IPS-18a (cell line): ENCODE measurements around the gene CDC42.
"Not testable (repeated sequence)": the region's sequence is repeated elsewhere in the genome, so short reads cannot be mapped to it uniquely, and the experiment has no call there.

Experiments
- H3K27ac ChIP-seq: one replicate; pipeline ENCODE4 v1.5.1; 2013; ENCODE audit warnings: low read length
- H3K27me3 ChIP-seq: one replicate; pipeline ENCODE4 v1.6.1; 2013; ENCODE audit warnings: mild to moderate bottlenecking, low read length; ENCODE audit not compliant: control insufficient read depth, insufficient read depth
- H3K36me3 ChIP-seq: one replicate; pipeline ENCODE4 v1.6.1; 2013; ENCODE audit warnings: low read depth, low read length; ENCODE audit not compliant: control insufficient read depth
- H3K4me1 ChIP-seq: one replicate; pipeline ENCODE4 v1.6.1; 2013; ENCODE audit warnings: low read depth, low read length; ENCODE audit not compliant: control insufficient read depth
- H3K4me3 ChIP-seq: one replicate; pipeline ENCODE4 v1.5.1; 2013; ENCODE audit warnings: low read length
- H3K9ac ChIP-seq: one replicate; pipeline ENCODE4 v1.6.1; 2013; ENCODE audit warnings: mild to moderate bottlenecking, low read length, moderate library complexity
- H3K9me3 ChIP-seq: one replicate; pipeline ENCODE4 v1.6.1; 2013; ENCODE audit warnings: low read depth, low read length; ENCODE audit not compliant: control insufficient read depth

Gene CDC42

GRCh38 chr1:22052115-22053016 lies at the start of gene CDC42:
CDC42 (plus strand) TSS chr1:22052709; CDS start chr1:22078479, 25,770 bp downstream.
- peak within 1 kb of the TSS; percentile 93 for H3K4me3 ChIP-seq
- peaks cover 4% of the 10 kb centered on the region for H3K4me1 ChIP-seq
- peak within 1 kb of the TSS; percentile 90 for H3K9ac ChIP-seq
- H3K36me3 ChIP-seq, result peaks cover 3% of the 10 kb centered on the region
- H3K27me3 ChIP-seq, result no peaks in the 10 kb centered on the region
- H3K9me3 ChIP-seq, result no peaks in the 10 kb centered on the region
- peak within 1 kb of the TSS; percentile 70 for H3K27ac ChIP-seq

GRCh38 chr1:22002875-22003274 lies 49.6 kb upstream of the CDC42 start:
- H3K9ac ChIP-seq, H3K36me3 ChIP-seq, H3K9me3 ChIP-seq, H3K4me1 ChIP-seq, H3K4me3 ChIP-seq, H3K27ac ChIP-seq, H3K27me3 ChIP-seq: not testable (repeated sequence)

GRCh38 chr1:22003959-22004358 lies 48.5 kb upstream of the CDC42 start:
- not testable (repeated sequence) for H3K27ac ChIP-seq, H3K9ac ChIP-seq, H3K4me3 ChIP-seq, H3K9me3 ChIP-seq, H3K4me1 ChIP-seq, H3K36me3 ChIP-seq, H3K27me3 ChIP-seq

GRCh38 chr1:22005261-22006149 lies 47.0 kb upstream of the CDC42 start:
- not testable (repeated sequence) for H3K4me1 ChIP-seq, H3K27me3 ChIP-seq, H3K36me3 ChIP-seq, H3K9ac ChIP-seq, H3K27ac ChIP-seq, H3K9me3 ChIP-seq, H3K4me3 ChIP-seq

- H3K9ac ChIP-seq, H3K4me1 ChIP-seq: not testable (repeated sequence)
Observed at GRCh38 chr1:22006736-22007135, 45.8 kb upstream of the CDC42 start.

GRCh38 chr1:22007262-22007661 lies 45.2 kb upstream of the CDC42 start:
- H3K36me3 ChIP-seq, H3K4me1 ChIP-seq, H3K4me3 ChIP-seq, H3K9ac ChIP-seq, H3K9me3 ChIP-seq, H3K27ac ChIP-seq, H3K27me3 ChIP-seq: not testable (repeated sequence)

More at GRCh38 chr1:22006736-22007135, 45.8 kb upstream of the CDC42 start:
- H3K9me3 ChIP-seq, H3K27me3 ChIP-seq, H3K36me3 ChIP-seq, H3K27ac ChIP-seq, H3K4me3 ChIP-seq: not testable (repeated sequence)

GRCh38 chr1:22009566-22009965 lies 42.9 kb upstream of the CDC42 start:
- H3K36me3 ChIP-seq, H3K27me3 ChIP-seq, H3K27ac ChIP-seq, H3K9me3 ChIP-seq, H3K4me3 ChIP-seq, H3K4me1 ChIP-seq, H3K9ac ChIP-seq: not testable (repeated sequence)

- H3K27ac ChIP-seq, H3K36me3 ChIP-seq, H3K4me3 ChIP-seq, H3K27me3 ChIP-seq, H3K9me3 ChIP-seq, H3K4me1 ChIP-seq, H3K9ac ChIP-seq: not testable (repeated sequence)
Observed at GRCh38 chr1:22012752-22013151, 39.8 kb upstream of the CDC42 start.

GRCh38 chr1:22014575-22015206 lies 37.8 kb upstream of the CDC42 start:
- not testable (repeated sequence) for H3K9me3 ChIP-seq, H3K4me1 ChIP-seq, H3K36me3 ChIP-seq, H3K27ac ChIP-seq, H3K4me3 ChIP-seq, H3K27me3 ChIP-seq, H3K9ac ChIP-seq

GRCh38 chr1:22018583-22019559 lies 33.6 kb upstream of the CDC42 start:
- Histone ChIP-seq H3K27me3 (no peaks in the 10 kb centered on the region), H3K4me1 (peaks cover 2% of the 10 kb centered on the region), H3K36me3 (no peaks in the 10 kb centered on the region), H3K27ac (no peak overlapping the region), H3K9ac (no peak overlapping the region), H3K4me3 (no peak overlapping the region), H3K9me3 (no peaks in the 10 kb centered on the region)
